Smooth muscle cell (in vitro differentiated cells): ENCODE results near the gene KCNIP1. TPM values are rescaled to one million over a fixed set of nuclear protein-coding genes. Genes with fewer than 3 reads are reported as not detected.

Experiments
- DNase-seq: peaks from one replicate; lab custom pipeline; 2025; ENCODE audit not compliant: unreplicated experiment; lab: John Stamatoyannopoulos, UW
- H2AFZ ChIP-seq: fragments of 200-600 bp; sonication (generic); 2 replicates; pipeline ENCODE4 v1.6.0; 2016; ENCODE audit warnings: antibody characterized with exemption, low read depth, mild to moderate bottlenecking
- H3F3A ChIP-seq: fragments of 200-600 bp; sonication (generic); 2 replicates; pipeline ENCODE4 v1.6.0; 2017; ENCODE audit warnings: antibody characterized with exemption, low read depth
- H3K27ac ChIP-seq: fragments of 200-600 bp; sonication (generic); 2 replicates; pipeline ENCODE4 v1.5.1; 2016; ENCODE audit warnings: low read depth, mild to moderate bottlenecking
- H3K27me3 ChIP-seq: fragments of 200-600 bp; sonication (generic); 2 replicates; pipeline ENCODE4 v1.6.1; 2016; ENCODE audit warnings: low read depth, mild to moderate bottlenecking
- H3K36me3 ChIP-seq: fragments of 200-600 bp; sonication (generic); 2 replicates; pipeline ENCODE4 v1.5.1; 2016; ENCODE audit warnings: low read depth
- H3K4me1 ChIP-seq: fragments of 200-600 bp; sonication (generic); 2 replicates; pipeline ENCODE4 v1.5.1; 2016; ENCODE audit warnings: low read depth
- H3K4me2 ChIP-seq: fragments of 200-600 bp; sonication (generic); 2 replicates; pipeline ENCODE4 v1.6.0; 2016; ENCODE audit warnings: mild to moderate bottlenecking
- H3K4me3 ChIP-seq: fragments of 200-600 bp; sonication (generic); 2 replicates; pipeline ENCODE4 v1.5.1; 2016; ENCODE audit warnings: mild to moderate bottlenecking
- H3K79me2 ChIP-seq: fragments of 200-600 bp; sonication (generic); 2 replicates; pipeline ENCODE4 v1.6.0; 2016; ENCODE audit warnings: low read depth, mild to moderate bottlenecking
- H3K9ac ChIP-seq: fragments of 200-600 bp; sonication (generic); 2 replicates; pipeline ENCODE4 v1.6.0; 2016; ENCODE audit warnings: low read depth
- H3K9me3 ChIP-seq: fragments of 200-600 bp; sonication (generic); replicated peaks from 2 replicates; pipeline ENCODE4 v1.5.1; 2016; ENCODE audit warnings: low read depth
- H4K20me1 ChIP-seq: fragments of 200-600 bp; sonication (generic); 2 replicates; pipeline ENCODE4 v1.6.0; 2016; ENCODE audit warnings: low read depth
- CTCF ChIP-seq: fragments of 200-600 bp; sonication (generic); IDR thresholded peaks from 2 replicates; pipeline ENCODE4 v1.5.1; 2017; ENCODE audit warnings: borderline replicate concordance, mild to moderate bottlenecking, antibody characterized with exemption; ENCODE audit not compliant: insufficient read depth, poor library complexity, severe bottlenecking
- WGBS: methylation state at CpG from one replicate; pipeline ENCODE4 v1.1.7; 2016; ENCODE audit warnings: low lambda C conversion rate; 5-methylcytosine and 5-hydroxymethylcytosine counted together
- polyA plus RNA-seq: library from polyadenylated mRNA; unstranded; fragments of >200 nt; fragmentation: Nextera tagmentation; extraction: Ambion mirVana; gene quantifications from 2 replicates; pipeline ENCODE4 v1.2.1, GENCODE V29; 2016
- total RNA-seq: library from RNA; depleted of rRNA; stranded (reverse); fragments of >200 nt; gene quantifications from 2 replicates; pipeline ENCODE4 v1.2.3, GENCODE V29; 2014

KCNIP1 gene
- total and polyA plus RNA-seq, 2 experiments from 2014 or later: 0.50 TPM; not detected in 1

GRCh38 chr5:170560938-170561337 is 57.1 kb downstream of the KCNIP1 start:
- DNase-seq: no peak
- Histone ChIP-seq H4K20me1 (no peaks in the 10 kb centered on the region), H3K9me3 (no peaks in the 10 kb centered on the region), H3K4me2 (no peak overlapping the region), H2AFZ (no peak overlapping the region), H3K4me1 (peaks cover 6% of the 10 kb centered on the region), H3K9ac (no peak overlapping the region), H3F3A (peaks cover 4% of the 10 kb centered on the region), H3K27me3 (peaks cover 55% of the 10 kb centered on the region), H3K4me3 (no peak overlapping the region), H3K36me3 (no peaks in the 10 kb centered on the region), H3K27ac (no peak overlapping the region), H3K79me2 (no peaks in the 10 kb centered on the region)
- 95% methylated on average over 7 of the region's 7 CpGs for WGBS
- TF ChIP-seq CTCF: no peak

GRCh38 chr5:170562166-170562874 is 58.5 kb downstream of the KCNIP1 start:
- Histone ChIP-seq H3K36me3 (no peaks in the 10 kb centered on the region), H3K4me3 (no peak overlapping the region), H3K79me2 (no peaks in the 10 kb centered on the region), H4K20me1 (no peaks in the 10 kb centered on the region), H3F3A (no peaks in the 10 kb centered on the region), H3K4me2 (no peak overlapping the region), H3K27me3 (peaks cover 59% of the 10 kb centered on the region), H3K9me3 (no peaks in the 10 kb centered on the region), H3K9ac (no peak overlapping the region), H3K4me1 (peaks cover under 1% of the 10 kb centered on the region), H2AFZ (no peak overlapping the region), H3K27ac (no peak overlapping the region)
- no peak for TF ChIP-seq CTCF
- WGBS: 75% methylated on average over 6 of the region's 6 CpGs
- DNase-seq: no peak

- Histone ChIP-seq H3K4me1 (no peaks in the 10 kb centered on the region), H2AFZ (no peak overlapping the region), H3K79me2 (no peaks in the 10 kb centered on the region), H3K9ac (no peak overlapping the region), H3K4me3 (no peak overlapping the region), H3K9me3 (no peaks in the 10 kb centered on the region), H3F3A (no peaks in the 10 kb centered on the region), H3K4me2 (no peak overlapping the region), H3K36me3 (no peaks in the 10 kb centered on the region), H4K20me1 (no peaks in the 10 kb centered on the region), H3K27ac (no peak overlapping the region), H3K27me3 (peaks cover 59% of the 10 kb centered on the region)
- WGBS: 81% methylated on average over 4 of the region's 4 CpGs
- DNase-seq: no peak
- TF ChIP-seq CTCF: no peak
These were observed 59.0 kb downstream of the KCNIP1 start for GRCh38 chr5:170562875-170563228.
